DLD1 (cell line): ENCODE data around the gene PITX2.
"Not testable (repeated sequence)": the region's sequence is repeated elsewhere in the genome, so short reads cannot be mapped to it uniquely, and the experiment has no call there.

Source experiments
- in situ Hi-C: cut with HindIII; loops from 2 replicates; pipeline ENCODE4 v1.10.0; 2017; ENCODE audit warnings: low sequenced_read_pairs

PITX2 gene

GRCh38 chr4:110614173-110614963 lies 8.5 kb downstream of the PITX2 start:
- in situ Hi-C loops: no loop called here

DNA sequence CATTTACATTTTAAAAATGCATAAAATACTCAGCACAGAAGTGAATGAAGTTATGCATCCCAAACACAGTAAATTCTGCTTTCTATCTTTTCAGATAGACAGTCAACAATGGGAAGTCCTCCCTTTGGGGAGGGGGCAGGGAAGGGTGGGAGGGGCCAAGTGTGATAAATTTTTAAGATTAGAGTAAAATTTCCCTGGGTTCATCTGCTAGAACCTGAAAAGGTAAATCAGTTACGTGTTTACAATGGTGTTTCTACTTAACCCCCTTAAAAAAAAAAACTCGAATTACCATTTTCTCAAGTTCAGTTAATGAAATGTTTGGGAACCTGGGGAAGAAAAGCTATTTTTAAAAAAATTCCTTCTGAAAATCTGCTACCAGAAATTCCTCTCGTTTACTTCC lies 9.1 kb downstream of the PITX2 start:
- in situ Hi-C loops: no loop called here

DNA sequence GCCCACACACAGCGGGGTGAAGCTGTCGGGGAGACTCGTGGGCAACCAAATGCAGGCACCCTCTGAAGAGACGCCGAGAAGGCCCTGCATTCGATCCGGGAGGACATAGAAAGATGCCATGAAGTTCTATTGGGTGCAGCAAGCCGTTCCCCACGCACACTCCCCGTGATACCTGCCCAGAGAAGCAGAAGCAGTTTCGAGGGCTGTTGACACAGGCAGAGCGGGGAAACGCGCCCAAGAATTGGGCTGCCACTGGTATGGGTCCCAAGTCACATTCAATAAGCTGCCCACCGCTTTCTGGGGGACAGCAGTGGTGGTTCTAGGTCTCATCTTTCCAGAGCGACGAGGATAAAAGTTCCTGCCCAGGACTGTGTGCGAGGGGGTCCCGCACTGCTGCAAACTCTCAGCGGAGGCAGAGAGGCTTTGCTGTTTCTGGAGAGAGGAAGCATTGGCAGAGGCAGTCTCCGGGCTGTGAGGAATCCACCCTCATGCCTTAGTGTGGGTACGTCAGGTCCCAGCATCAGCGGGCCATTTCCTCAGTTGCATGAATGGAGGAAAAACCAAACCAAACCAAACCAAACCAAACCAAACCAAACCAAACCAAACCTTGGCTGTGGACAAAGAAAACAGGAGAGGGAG lies 10.1 kb downstream of the PITX2 start:
- in situ Hi-C loops: no loop called here

DNA sequence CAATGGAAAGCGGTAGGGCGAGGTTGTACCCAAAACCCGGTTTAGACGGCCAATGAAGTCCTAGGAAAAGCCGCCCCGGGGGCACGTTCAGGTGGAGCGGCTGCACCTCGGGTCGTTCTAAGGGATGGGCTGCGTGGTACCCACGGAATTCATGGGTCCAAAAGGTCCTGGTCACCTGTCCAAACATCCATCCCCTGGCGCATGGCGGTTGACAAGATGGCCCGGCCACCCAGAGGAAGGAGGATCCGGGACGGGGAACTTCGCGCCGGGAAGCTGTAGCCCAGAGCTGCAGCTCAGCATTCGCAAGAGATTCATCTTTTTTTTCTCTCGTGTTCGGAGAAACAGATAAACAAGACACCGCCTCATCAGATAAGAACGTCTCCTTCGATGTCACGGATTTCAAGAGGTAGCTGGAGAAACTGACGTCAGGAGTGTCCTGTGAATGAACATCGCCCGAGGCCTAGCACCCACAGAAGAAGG lies 10.9 kb downstream of the PITX2 start:
- in situ Hi-C loops: no loop called here

- in situ Hi-C loops: no loop called here
Observed at GRCh38 chr4:110610940-110611831, 11.7 kb downstream of the PITX2 start.

DNA sequence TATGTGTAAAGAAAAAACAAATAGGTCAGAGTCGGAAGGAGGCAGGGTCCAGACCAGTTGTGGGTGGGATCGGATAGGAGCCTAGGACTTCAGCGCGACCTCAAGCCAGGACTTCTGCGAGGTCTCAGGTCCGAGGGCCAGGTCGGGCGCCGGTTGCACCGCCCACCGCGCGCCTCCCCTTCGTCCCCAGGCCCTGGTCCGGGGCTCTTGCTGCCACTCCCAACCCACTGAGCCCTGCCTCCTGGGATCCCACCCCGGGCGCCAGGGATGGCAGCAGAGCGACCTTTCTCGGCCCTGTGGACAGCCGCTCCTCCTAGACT lies 12.3 kb downstream of the PITX2 start:
- in situ Hi-C loops: no loop called here

- in situ Hi-C loops: no loop called here
Observed at GRCh38 chr4:110609044-110609750, 13.7 kb downstream of the PITX2 start.

GRCh38 chr4:110605077-110605476 lies 17.8 kb downstream of the PITX2 start:
- in situ Hi-C loops: no loop called here

GRCh38 chr4:110602061-110602460 lies 20.8 kb downstream of the PITX2 start:
- in situ Hi-C loops: no loop called here

DNA sequence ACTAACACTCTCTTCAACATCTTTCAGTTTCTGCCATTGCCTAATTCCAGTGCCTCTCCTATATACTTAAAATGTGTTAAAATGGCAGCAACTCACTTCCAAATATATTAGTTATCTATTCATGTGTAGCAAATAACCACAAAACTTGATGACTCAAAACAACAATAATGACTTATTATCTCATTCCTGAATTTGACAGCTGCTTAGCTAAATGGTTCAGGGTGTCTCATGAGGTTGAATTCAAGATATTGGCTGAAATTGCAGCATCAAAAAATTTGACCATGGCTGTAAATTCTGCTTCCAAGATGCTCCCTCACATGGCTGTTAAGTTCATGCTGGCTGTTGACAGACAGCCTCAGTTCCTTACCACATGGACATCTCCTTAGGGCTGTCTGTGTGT lies 25.3 kb downstream of the PITX2 start:
- in situ Hi-C loops: no loop called here

DNA sequence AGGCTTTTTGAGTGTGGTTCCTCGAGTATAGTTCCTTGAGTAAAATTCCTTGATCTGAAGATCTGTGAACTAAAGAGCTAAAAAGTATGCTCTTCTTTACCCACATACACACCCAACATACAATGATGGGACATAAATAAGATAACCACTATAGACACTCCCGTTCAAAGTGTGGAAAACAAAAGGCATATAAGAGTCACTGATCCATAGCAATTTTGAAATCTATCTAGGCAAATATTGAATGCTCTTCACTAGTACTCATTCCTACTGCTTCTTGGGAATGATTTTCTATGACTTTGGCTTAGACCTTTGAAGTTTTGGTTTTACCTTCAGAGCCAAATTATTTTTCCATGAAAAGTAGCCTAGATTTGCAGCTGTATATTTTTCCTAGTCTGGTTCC lies 26.4 kb downstream of the PITX2 start:
- in situ Hi-C loops: no loop called here

GRCh38 chr4:110595583-110595982 lies 27.3 kb downstream of the PITX2 start:
- in situ Hi-C loops: no loop called here

DNA sequence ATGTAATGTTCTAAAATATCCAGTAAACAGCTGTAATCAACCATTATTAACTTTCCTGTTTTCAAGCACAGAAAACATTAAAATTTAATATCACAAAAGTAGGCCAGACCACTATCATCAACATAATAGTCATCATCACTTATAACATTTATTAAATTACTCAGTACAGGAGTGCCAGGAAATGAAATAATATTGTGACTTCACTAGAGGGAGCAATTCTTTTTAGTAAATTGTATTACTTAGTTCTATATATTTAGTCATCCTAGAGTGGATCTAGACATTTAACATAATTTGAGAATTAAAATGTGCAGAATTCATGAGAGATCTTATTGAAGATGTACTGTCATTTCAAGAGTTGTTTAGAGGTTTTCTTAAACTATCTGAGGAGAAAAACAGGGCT lies 33.6 kb downstream of the PITX2 start:
- in situ Hi-C loops: no loop called here

DNA sequence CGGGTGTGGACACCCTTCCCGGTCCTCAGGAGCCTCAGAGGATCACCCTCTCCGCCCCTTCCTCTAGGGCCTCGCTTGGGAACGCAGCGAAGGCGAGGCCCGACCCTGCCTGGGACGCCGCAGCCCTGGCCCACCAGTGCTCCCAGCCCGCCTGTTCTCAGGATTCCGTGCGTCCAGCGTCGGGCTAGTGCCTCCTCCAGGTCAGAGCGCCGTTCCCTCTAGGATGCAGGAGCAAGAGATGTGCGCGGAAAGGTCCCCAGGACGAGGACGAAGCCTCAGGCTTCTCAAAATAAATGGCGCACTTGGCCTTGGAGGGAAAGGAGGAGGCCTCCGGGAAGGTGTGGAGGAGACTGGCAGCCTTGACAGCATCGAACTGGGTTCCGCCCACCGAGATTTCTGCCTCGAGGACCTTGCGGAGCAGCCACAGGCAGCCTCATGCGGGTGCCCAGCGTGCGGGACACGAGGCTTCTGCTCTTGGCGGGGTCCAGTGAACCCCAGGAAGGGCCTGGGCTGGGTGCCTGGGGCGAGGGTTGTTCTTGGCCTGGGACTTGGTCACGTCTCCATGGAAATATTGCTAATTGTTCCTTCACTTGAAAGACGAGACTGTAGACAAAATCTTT lies 35.1 kb downstream of the PITX2 start:
- in situ Hi-C loops: no loop called here

DNA sequence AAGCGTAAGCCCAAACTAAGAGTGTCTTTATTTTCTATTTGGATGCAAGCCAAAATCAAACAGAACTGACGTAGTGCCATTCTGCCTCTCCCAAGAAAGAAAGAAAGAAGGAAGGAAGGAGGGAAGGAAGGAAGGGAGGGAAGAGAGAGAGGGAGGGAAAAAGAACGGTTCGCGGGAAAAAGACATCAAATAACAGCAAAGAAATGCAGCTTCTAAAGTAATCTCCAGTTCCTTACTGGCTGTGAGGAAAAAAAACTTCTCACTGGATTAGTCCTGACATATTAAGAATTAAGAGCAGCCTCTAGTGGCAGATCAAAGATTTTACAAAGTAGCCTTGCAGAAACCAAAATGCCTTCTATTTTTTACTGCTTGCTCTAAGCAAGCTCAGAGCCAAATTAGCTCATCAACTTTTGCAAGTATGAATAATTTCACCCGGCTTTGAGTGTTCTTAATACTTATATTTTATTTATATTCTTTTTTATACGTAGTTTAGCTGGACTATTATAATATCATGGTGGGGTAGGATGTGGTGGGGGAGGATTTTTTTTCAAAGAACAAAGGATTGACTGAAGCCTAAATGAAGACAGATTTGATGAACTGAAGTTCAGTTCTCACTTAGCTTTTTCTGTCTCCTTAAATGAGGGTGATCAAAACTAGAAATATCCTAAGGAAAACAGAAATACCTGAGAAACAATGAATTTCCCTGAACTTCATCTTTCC lies 36.6 kb downstream of the PITX2 start:
- in situ Hi-C loops: no loop called here

GRCh38 chr4:110576696-110577095 lies 46.2 kb downstream of the PITX2 start:
- in situ Hi-C loops: not testable (repeated sequence)
